Esophagus (tissue), 2 donors: ENCODE data around the gene CA7. TPM values are rescaled to one million over a fixed set of nuclear protein-coding genes. Genes with fewer than 3 reads are reported as not detected.
"Not testable (repeated sequence)": the region's sequence is repeated elsewhere in the genome, so short reads cannot be mapped to it uniquely, and the experiment has no call there.

Experiments used
- H3K27ac ChIP-seq, 2 donors: one replicate each; pipeline ENCODE4 v1.5.1; 2013; ENCODE audit warnings: low read depth in 2 of 2, mild to moderate bottlenecking in 2 of 2, inconsistent platforms in 1 of 2, low read length in 1 of 2, moderate library complexity in 1 of 2
- H3K27me3 ChIP-seq, 2 donors: one replicate each; pipeline ENCODE4 v1.6.1; 2013; ENCODE audit warnings: low read length in 2 of 2, control low read depth in 1 of 2, mild to moderate bottlenecking in 1 of 2; ENCODE audit not compliant: insufficient read depth in 2 of 2, control insufficient read depth in 1 of 2
- H3K36me3 ChIP-seq, 2 donors: one replicate each; pipeline ENCODE4 v1.6.1; 2013; ENCODE audit warnings: low read length in 1 of 2; ENCODE audit not compliant: control insufficient read depth in 2 of 2, insufficient read depth in 2 of 2
- H3K4me1 ChIP-seq, 2 donors: one replicate each; pipeline ENCODE4 v1.6.1; 2013; ENCODE audit warnings: low read length in 1 of 2; ENCODE audit not compliant: control insufficient read depth in 2 of 2, insufficient read depth in 2 of 2
- H3K4me3 ChIP-seq, 2 donors: one replicate each; pipeline ENCODE4 v1.5.1; 2013; ENCODE audit warnings: low read length in 2 of 2, mild to moderate bottlenecking in 2 of 2, low read depth in 1 of 2, moderate library complexity in 1 of 2
- H3K9me3 ChIP-seq, 2 donors: one replicate each; pipeline ENCODE4 v1.6.1; 2013; ENCODE audit warnings: mild to moderate bottlenecking in 2 of 2, low read depth in 1 of 2, low read length in 1 of 2, moderate library complexity in 1 of 2; ENCODE audit not compliant: control insufficient read depth in 2 of 2, insufficient read depth in 1 of 2
- WGBS, 2 donors: extraction: QIAGEN DNeasy Blood & Tissue Kit; methylation state at CpG; one replicate each; pipeline ENCODE4 v1.1.7; 2013; 5-methylcytosine and 5-hydroxymethylcytosine counted together
- polyA plus RNA-seq, 2 donors: library from polyadenylated mRNA; stranded (reverse); fragments of 200-250 nt; gene quantifications; one replicate each; pipeline ENCODE4 v1.2.3, GENCODE V29; 2013
- donor health status: healthy with polysubstance abuse.
- donor health status: Bipolar disorder and iron deficiency.

CA7 gene
- polyA plus RNA-seq, 2 donors, result 0.06 TPM; not detected in 1

GRCh38 chr16:66890799-66891198 lies 46.6 kb downstream of the CA7 start:
- no peaks in the 10 kb centered on the region for H3K9me3 ChIP-seq

GRCh38 chr16:66891360-66891759 lies 47.1 kb downstream of the CA7 start:
- WGBS, 2 donors, result 80 to 87% methylated on average over 4 of the region's 4 CpGs
- Histone ChIP-seq H3K36me3 (peaks cover 2 to 3% of the 10 kb centered on the region in 2 donors), H3K27ac (no peak overlapping the region), H3K27me3 (no peaks in the 10 kb centered on the region), H3K4me1 (peaks cover 6 to 10% of the 10 kb centered on the region in 2 donors), H3K9me3 (no peaks in the 10 kb centered on the region), H3K4me3 (no peak overlapping the region)

More at GRCh38 chr16:66890799-66891198, 46.6 kb downstream of the CA7 start:
- H3K36me3 ChIP-seq, result peaks cover 3% of the 10 kb centered on the region in 2 donors
- no peaks in the 10 kb centered on the region for H3K27me3 ChIP-seq
- 78 to 79% methylated on average over 2 of the region's 2 CpGs for WGBS, 2 donors
- no peak overlapping the region for H3K27ac ChIP-seq
- no peak overlapping the region for H3K4me3 ChIP-seq
- H3K4me1 ChIP-seq, result peaks cover 2 to 6% of the 10 kb centered on the region in 2 donors

- 90 to 95% methylated on average over 6 of the region's 6 CpGs for WGBS, 2 donors
- no peak overlapping the region for H3K27ac ChIP-seq
- no peaks in the 10 kb centered on the region for H3K27me3 ChIP-seq
- no peaks in the 10 kb centered on the region for H3K9me3 ChIP-seq
- H3K4me1 ChIP-seq, result peaks cover 6 to 10% of the 10 kb centered on the region in 2 donors
- H3K4me3 ChIP-seq, result no peak overlapping the region
- H3K36me3 ChIP-seq, result peaks cover under 1 to 2% of the 10 kb centered on the region in 2 donors
These were observed 47.6 kb downstream of the CA7 start for GRCh38 chr16:66891797-66892196.

- Histone ChIP-seq H3K36me3 (no peaks in the 10 kb centered on the region), H3K27me3 (no peaks in the 10 kb centered on the region), H3K4me3 (no peak overlapping the region), H3K4me1 (peaks cover 6 to 10% of the 10 kb centered on the region in 2 donors), H3K27ac (no peak overlapping the region), H3K9me3 (no peaks in the 10 kb centered on the region)
- WGBS, 2 donors, result 81 to 86% methylated on average over 2 of the region's 2 CpGs
These were observed 49.8 kb downstream of the CA7 start for GRCh38 chr16:66894055-66894454.

GRCh38 chr16:66894948-66895688 lies 50.9 kb downstream of the CA7 start:
- H3K27ac ChIP-seq, result peak overlapping the region; percentile 52 to 92
- no peaks in the 10 kb centered on the region for H3K36me3 ChIP-seq
- H3K9me3 ChIP-seq, result no peaks in the 10 kb centered on the region
- no peaks in the 10 kb centered on the region for H3K27me3 ChIP-seq
- peaks cover 12 to 14% of the 10 kb centered on the region in 2 donors for H3K4me1 ChIP-seq
- 39 to 46% methylated on average over 11 of the region's 11 CpGs for WGBS, 2 donors
- no peak overlapping the region for H3K4me3 ChIP-seq

GRCh38 chr16:66895689-66895979 lies 51.4 kb downstream of the CA7 start:
- Histone ChIP-seq H3K27ac (peak overlapping the region; percentile 52 to 92), H3K9me3 (no peaks in the 10 kb centered on the region), H3K4me1 (peaks cover 14 to 17% of the 10 kb centered on the region in 2 donors), H3K36me3 (no peaks in the 10 kb centered on the region), H3K4me3 (no peak overlapping the region), H3K27me3 (no peaks in the 10 kb centered on the region)
- 86 to 88% methylated on average over 5 of the region's 5 CpGs for WGBS, 2 donors

- H3K27me3 ChIP-seq, result no peaks in the 10 kb centered on the region
- H3K4me3 ChIP-seq, result no peak overlapping the region
- no peaks in the 10 kb centered on the region for H3K36me3 ChIP-seq
- peak overlapping the region; percentile 52 to 92 for H3K27ac ChIP-seq
- no peaks in the 10 kb centered on the region for H3K9me3 ChIP-seq
- H3K4me1 ChIP-seq, result peaks cover 17 to 21% of the 10 kb centered on the region in 2 donors
- 83 to 94% methylated on average over 3 of the region's 3 CpGs for WGBS, 2 donors
These were observed 51.8 kb downstream of the CA7 start for GRCh38 chr16:66895999-66896398.

GRCh38 chr16:66896682-66897081 lies 52.5 kb downstream of the CA7 start:
- not testable (repeated sequence) for H3K9me3 ChIP-seq, H3K36me3 ChIP-seq, H3K4me3 ChIP-seq, H3K27me3 ChIP-seq
- Histone ChIP-seq H3K27ac (peak overlapping the region; percentile 85 to 93), H3K4me1 (peaks cover 21 to 24% of the 10 kb centered on the region in 2 donors)
- 55 to 56% methylated on average over 5 of the region's 5 CpGs for whole genome bisulfite sequencing, 2 donors

- Histone ChIP-seq H3K4me3 (no peak overlapping the region), H3K27ac (peak overlapping the region; percentile 43 to 97), H3K9me3 (no peaks in the 10 kb centered on the region), H3K4me1 (peaks cover 24 to 32% of the 10 kb centered on the region in 2 donors), H3K27me3 (no peaks in the 10 kb centered on the region), H3K36me3 (no peaks in the 10 kb centered on the region)
- 29 to 49% methylated on average over 3 of the region's 3 CpGs for WGBS, 2 donors
These were observed 54.0 kb downstream of the CA7 start for GRCh38 chr16:66898207-66898606.

- Histone ChIP-seq H3K9me3 (no peaks in the 10 kb centered on the region), H3K36me3 (no peaks in the 10 kb centered on the region), H3K27ac (peak overlapping the region; percentile 86 to 97), H3K4me1 (peaks cover 24 to 38% of the 10 kb centered on the region in 2 donors), H3K27me3 (no peaks in the 10 kb centered on the region), H3K4me3 (no peak overlapping the region)
- 69 to 82% methylated on average over 2 of the region's 2 CpGs for WGBS, 2 donors
These were observed 54.7 kb downstream of the CA7 start for GRCh38 chr16:66898933-66899309.
